Hepatocyte (in vitro differentiated cells): Measurements from ENCODE around the gene MYL3. TPM values are rescaled to one million over a fixed set of nuclear protein-coding genes. Genes with fewer than 3 reads are reported as not detected.

ENCODE experiments used
- DNase-seq: peaks from one replicate; pipeline ENCODE4 v3.0.0-alpha.2; 2016; ENCODE audit warnings: low spot score
- H2AFZ ChIP-seq: fragments of 200-600 bp; sonication (generic); 2 replicates; pipeline ENCODE4 v1.6.0; 2016; ENCODE audit warnings: antibody characterized with exemption, mild to moderate bottlenecking
- H3K27ac ChIP-seq: fragments of 200-600 bp; sonication (generic); 2 replicates; pipeline ENCODE4 v1.5.1; 2016; ENCODE audit warnings: mild to moderate bottlenecking
- H3K27me3 ChIP-seq: fragments of 200-600 bp; sonication (generic); 2 replicates; pipeline ENCODE4 v1.6.1; 2016
- H3K36me3 ChIP-seq: fragments of 200-600 bp; sonication (generic); replicated peaks from 2 replicates; pipeline ENCODE4 v1.5.1; 2016; ENCODE audit warnings: low read depth; ENCODE audit not compliant: insufficient read depth
- H3K4me1 ChIP-seq: fragments of 200-600 bp; sonication (generic); 2 replicates; pipeline ENCODE4 v1.5.1; 2016; ENCODE audit warnings: mild to moderate bottlenecking, moderate library complexity; ENCODE audit not compliant: insufficient read depth
- H3K4me2 ChIP-seq: fragments of 200-600 bp; sonication (generic); 2 replicates; pipeline ENCODE4 v1.6.0; 2016
- H3K4me3 ChIP-seq: fragments of 200-600 bp; sonication (generic); 2 replicates; pipeline ENCODE4 v1.5.1; 2016; ENCODE audit warnings: mild to moderate bottlenecking
- H3K79me2 ChIP-seq: fragments of 200-600 bp; sonication (generic); 2 replicates; pipeline ENCODE4 v1.6.0; 2017; ENCODE audit warnings: mild to moderate bottlenecking
- H3K9me2 ChIP-seq: fragments of 200-600 bp; sonication (generic); replicated peaks from 2 replicates; pipeline ENCODE4 v1.6.0; 2017; ENCODE audit warnings: mild to moderate bottlenecking; ENCODE audit not compliant: insufficient read depth
- H3K9me3 ChIP-seq: fragments of 200-600 bp; sonication (generic); 2 replicates; pipeline ENCODE4 v1.5.1; 2016; ENCODE audit warnings: low read depth, mild to moderate bottlenecking
- H4K20me1 ChIP-seq: fragments of 200-600 bp; sonication (generic); 2 replicates; pipeline ENCODE4 v1.6.0; 2016; ENCODE audit warnings: mild to moderate bottlenecking; ENCODE audit not compliant: insufficient read depth, poor library complexity, severe bottlenecking
- CTCF ChIP-seq: fragments of 200-600 bp; sonication (generic); IDR thresholded peaks from 2 replicates; pipeline ENCODE4 v1.5.1; 2016; ENCODE audit warnings: antibody characterized with exemption, mild to moderate bottlenecking; ENCODE audit not compliant: poor library complexity
- EZH2 ChIP-seq: fragments of 200-600 bp; sonication (generic); IDR thresholded peaks from 2 replicates; pipeline ENCODE4 v1.6.1; 2016; ENCODE audit warnings: antibody characterized with exemption, mild to moderate bottlenecking, borderline replicate concordance
- EZH2phosphoT487 ChIP-seq: fragments of 200-600 bp; sonication (generic); IDR thresholded peaks from one replicate; pipeline ENCODE4 v1.6.1; 2018; ENCODE audit warnings: antibody characterized with exemption, mild to moderate bottlenecking, low read depth, moderate library complexity; ENCODE audit not compliant: unreplicated experiment, severe bottlenecking
- WGBS: methylation state at CpG from one replicate; pipeline ENCODE4 v1.1.6; 2016; ENCODE audit warnings: low lambda C conversion rate; ENCODE audit errors: missing lambda C conversion rate; 5-methylcytosine and 5-hydroxymethylcytosine counted together
- polyA plus RNA-seq: library from polyadenylated mRNA; unstranded; fragments of >200 nt; fragmentation: Nextera tagmentation; extraction: Ambion mirVana; gene quantifications from 2 replicates; pipeline ENCODE4 v1.2.1, GENCODE V29; 2016
- total RNA-seq: library from RNA; depleted of rRNA; stranded (reverse); fragments of >200 nt; gene quantifications from 2 replicates; pipeline ENCODE4 v1.2.3, GENCODE V29; 2014

MYL3 gene
- total and polyA plus RNA-seq, 2 experiments from 2014 or later: 9.5 to 9.7 TPM

GRCh38 chr3:46903341-46904302 lies 40.4 kb upstream of the MYL3 start:
- H3K9me2 ChIP-seq: no peaks in the 10 kb centered on the region
- no peaks in the 10 kb centered on the region for H3K36me3 ChIP-seq
- H3K4me2 ChIP-seq: no peak overlapping the region
- H4K20me1 ChIP-seq: no peaks in the 10 kb centered on the region
- WGBS: 87% methylated on average over 21 of the region's 21 CpGs
- H3K9me3 ChIP-seq: no peaks in the 10 kb centered on the region
- H3K4me1 ChIP-seq: peaks cover 6% of the 10 kb centered on the region
- H3K4me3 ChIP-seq: no peak overlapping the region
- H3K27me3 ChIP-seq: no peaks in the 10 kb centered on the region
- H3K27ac ChIP-seq: no peak overlapping the region
- H2AFZ ChIP-seq: no peak overlapping the region
- DNase-seq: no peak
- TF ChIP-seq EZH2phosphoT487 (no peak), EZH2 (no peak), CTCF (no peak)
- H3K79me2 ChIP-seq: no peaks in the 10 kb centered on the region

GRCh38 chr3:46902188-46902631 lies 39.0 kb upstream of the MYL3 start:
- Histone ChIP-seq H3K27me3 (no peaks in the 10 kb centered on the region), H3K27ac (no peak overlapping the region), H3K4me3 (no peak overlapping the region), H3K4me2 (no peak overlapping the region), H3K4me1 (no peaks in the 10 kb centered on the region), H3K79me2 (no peaks in the 10 kb centered on the region), H4K20me1 (no peaks in the 10 kb centered on the region), H3K9me3 (no peaks in the 10 kb centered on the region), H3K36me3 (no peaks in the 10 kb centered on the region), H2AFZ (no peak overlapping the region), H3K9me2 (no peaks in the 10 kb centered on the region)
- no peak for DNase-seq
- WGBS: 95% methylated on average over 15 of the region's 15 CpGs
- TF ChIP-seq EZH2phosphoT487: no peak
- TF ChIP-seq EZH2: no peak
- no peak for TF ChIP-seq CTCF

GRCh38 chr3:46901591-46902187 lies 38.4 kb upstream of the MYL3 start:
- Histone ChIP-seq H3K36me3 (no peaks in the 10 kb centered on the region), H3K9me2 (no peaks in the 10 kb centered on the region), H3K79me2 (no peaks in the 10 kb centered on the region), H2AFZ (no peak overlapping the region), H3K27me3 (no peaks in the 10 kb centered on the region), H3K4me1 (no peaks in the 10 kb centered on the region), H4K20me1 (no peaks in the 10 kb centered on the region), H3K4me3 (no peak overlapping the region), H3K27ac (no peak overlapping the region), H3K9me3 (no peaks in the 10 kb centered on the region), H3K4me2 (no peak overlapping the region)
- no peak for TF ChIP-seq CTCF
- no peak for TF ChIP-seq EZH2phosphoT487
- TF ChIP-seq EZH2: no peak
- DNase-seq: no peak
- WGBS: 95% methylated on average over 16 of the region's 17 CpGs
